ENCODE measurements around the gene CELA2A. TPM values are rescaled to one million over a fixed set of nuclear protein-coding genes. Genes with fewer than 3 reads are reported as not detected.

Gene CELA2A
- total RNA-seq, 3 donors from 2014 or later: not detected

- Histone ChIP-seq H3K9me3 (no peaks in the 10 kb centered on the region), H3K4me1 (peaks cover 0 to 4% of the 10 kb centered on the region in 2 donors), H3K27me3 (no peaks in the 10 kb centered on the region), H3K36me3 (no peaks in the 10 kb centered on the region), H3K27ac (peak overlapping the region; percentile 82 to 85), H3K4me3 (peak overlapping the region; percentile 71 to 96 (median 88))
- TF ChIP-seq POLR2AphosphoS5 (IDR thresholded peaks at IDR 0.05) (no peak), CTCF (IDR thresholded peaks at IDR 0.05) (no peak), POLR2A (IDR thresholded peaks at IDR 0.05) (no peak)
- no peak for DNase-seq (ENCODE audit: low spot score in 2 of 2)
- intact Hi-C loops (cut with DNase I; ENCODE audit: low total_unique reads): no loop called here
Observed at GRCh38 chr1:15410884-15411245, 45.7 kb upstream of the CELA2A start.

- Histone ChIP-seq H3K4me1 (peaks cover 0 to 4% of the 10 kb centered on the region in 2 donors), H3K27me3 (no peaks in the 10 kb centered on the region), H3K27ac (peak overlapping the region in 1 of 2 donors; percentile 34), H3K4me3 (peak overlapping the region; percentile 71 to 96 (median 88)), H3K9me3 (no peaks in the 10 kb centered on the region), H3K36me3 (no peaks in the 10 kb centered on the region)
- no peak for TF ChIP-seq CTCF (IDR thresholded peaks at IDR 0.05)
- no peak for TF ChIP-seq POLR2AphosphoS5 (IDR thresholded peaks at IDR 0.05)
- no peak for TF ChIP-seq POLR2A (IDR thresholded peaks at IDR 0.05)
- no peak for DNase-seq (ENCODE audit: low spot score in 2 of 2)
- intact Hi-C loops (cut with DNase I; ENCODE audit: low total_unique reads): no loop called here
Observed at GRCh38 chr1:15411593-15412137, 44.9 kb upstream of the CELA2A start.

- Histone ChIP-seq H3K9me3 (no peaks in the 10 kb centered on the region), H3K27me3 (no peaks in the 10 kb centered on the region), H3K27ac (peak overlapping the region in 1 of 2 donors; percentile 34), H3K4me1 (peaks cover 0 to 4% of the 10 kb centered on the region in 2 donors), H3K36me3 (no peaks in the 10 kb centered on the region), H3K4me3 (peak overlapping the region in 2 of 3 donors; percentile 71 to 96)
- intact Hi-C loops (cut with DNase I; ENCODE audit: low total_unique reads): no loop called here
- TF ChIP-seq POLR2AphosphoS5 (IDR thresholded peaks at IDR 0.05) (no peak), CTCF (IDR thresholded peaks at IDR 0.05) (no peak), POLR2A (IDR thresholded peaks at IDR 0.05) (no peak)
- no peak for DNase-seq (ENCODE audit: low spot score in 2 of 2)
Observed at GRCh38 chr1:15412175-15412800, 44.2 kb upstream of the CELA2A start.

- H3K36me3 ChIP-seq: no peaks in the 10 kb centered on the region
- H3K4me1 ChIP-seq: peaks cover 0 to 4% of the 10 kb centered on the region in 2 donors
- no peaks in the 10 kb centered on the region for H3K9me3 ChIP-seq
- H3K27ac ChIP-seq: peak overlapping the region in 1 of 2 donors; percentile 34
- no peaks in the 10 kb centered on the region for H3K27me3 ChIP-seq
- TF ChIP-seq POLR2AphosphoS5 (IDR thresholded peaks at IDR 0.05) (no peak), POLR2A (IDR thresholded peaks at IDR 0.05) (no peak), CTCF (IDR thresholded peaks at IDR 0.05) (no peak)
- no peak for DNase-seq (ENCODE audit: low spot score in 2 of 2)
- intact Hi-C loops (cut with DNase I; ENCODE audit: low total_unique reads): no loop called here
- peak overlapping the region in 1 of 3 donors; percentile 96 for H3K4me3 ChIP-seq
Observed at GRCh38 chr1:15412843-15413242, 43.7 kb upstream of the CELA2A start.

Data from breast epithelium (tissue), 4 donors.